ENCODE results near the gene SLC6A7.

- TF ChIP-seq CTCF (IDR thresholded peaks at IDR 0.05) (no peak), POLR2AphosphoS5 (IDR thresholded peaks at IDR 0.05) (no peak)
Observed at GRCh38 chr5:150251504-150251903, 61.6 kb downstream of the SLC6A7 start.

All from stomach (tissue), 4 donors.